GM19193 (cell line): ENCODE measurements around the gene TBC1D20.

Source experiments
- POLR2A ChIP-seq: IDR thresholded peaks from 4 replicates; pipeline ENCODE4 v1.6.1; 2011; ENCODE audit not compliant: insufficient read depth, insufficient read length; ENCODE audit errors: extremely low read depth

The TBC1D20 gene

GRCh38 chr20:444117-444516 lies 18.2 kb downstream of the TBC1D20 start:
- TF ChIP-seq POLR2A, result no peak

GRCh38 chr20:443223-443775 lies 19.0 kb downstream of the TBC1D20 start:
- TF ChIP-seq POLR2A, result no peak

GRCh38 chr20:440636-441035 lies 21.7 kb downstream of the TBC1D20 start:
- TF ChIP-seq POLR2A, result no peak

- TF ChIP-seq POLR2A, result no peak
Observed at GRCh38 chr20:440148-440547, 22.2 kb downstream of the TBC1D20 start.

- TF ChIP-seq POLR2A, result no peak
Observed at GRCh38 chr20:438571-439469, 23.5 kb downstream of the TBC1D20 start.

- no peak for TF ChIP-seq POLR2A
Observed at GRCh38 chr20:437787-438486, 24.4 kb downstream of the TBC1D20 start.

GRCh38 chr20:436476-436875 lies 25.9 kb downstream of the TBC1D20 start:
- no peak for TF ChIP-seq POLR2A

GRCh38 chr20:435558-435957 lies 26.8 kb downstream of the TBC1D20 start:
- no peak for TF ChIP-seq POLR2A

- TF ChIP-seq POLR2A, result no peak
Observed at GRCh38 chr20:434661-435419, 27.5 kb downstream of the TBC1D20 start.

GRCh38 chr20:434221-434620 lies 28.1 kb downstream of the TBC1D20 start:
- no peak for TF ChIP-seq POLR2A

GRCh38 chr20:433300-433975 lies 28.9 kb downstream of the TBC1D20 start:
- TF ChIP-seq POLR2A, result peak; percentile 55

- no peak for TF ChIP-seq POLR2A
Observed at GRCh38 chr20:432677-433299, 29.5 kb downstream of the TBC1D20 start.

- no peak for TF ChIP-seq POLR2A
Observed at GRCh38 chr20:432208-432607, 30.1 kb downstream of the TBC1D20 start.

GRCh38 chr20:431012-431904 lies 31.1 kb downstream of the TBC1D20 start:
- no peak for TF ChIP-seq POLR2A
